Measurements from ENCODE around the gene L3MBTL4. TPM values are rescaled to one million over a fixed set of nuclear protein-coding genes. Genes with fewer than 3 reads are reported as not detected.

Gene L3MBTL4
- total RNA-seq, 2 donors from 2014 or later = 4.6 to 7.2 TPM

DNA sequence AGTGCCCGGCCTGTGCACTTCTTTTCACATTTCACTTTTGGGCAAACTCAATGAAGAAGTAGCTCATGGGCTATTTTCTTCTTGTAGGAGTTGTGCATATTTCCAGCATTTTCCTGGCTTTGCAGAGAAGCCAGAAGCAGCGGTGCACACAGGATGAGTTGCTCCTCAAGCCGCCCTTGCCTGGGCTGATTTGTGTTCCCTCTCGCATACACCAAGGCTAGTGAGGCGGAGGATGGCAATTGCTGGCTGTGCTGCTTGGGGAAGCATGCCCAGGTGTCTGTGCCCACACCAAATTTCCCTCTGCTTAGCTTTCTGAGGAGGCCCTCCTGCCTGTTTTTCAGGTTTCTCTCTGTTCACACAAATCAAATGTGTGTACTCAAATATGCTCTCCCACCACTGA is 434.0 kb downstream of the L3MBTL4 start:
- Histone ChIP-seq H3K4me1 (ENCODE audit: control insufficient read depth, insufficient read depth, low read length) (peaks cover 19% of the 10 kb centered on the region), H3K9ac (ENCODE audit: extremely low read depth, low read length, poor library complexity, severe bottlenecking) (no peak overlapping the region), H3K27me3 (ENCODE audit: control insufficient read depth, insufficient read depth, low read length, poor library complexity, severe bottlenecking) (no peaks in the 10 kb centered on the region), H3K9me3 (ENCODE audit: control insufficient read depth, low read length) (no peaks in the 10 kb centered on the region), H3K27ac (ENCODE audit: low read depth, low read length) (no peak overlapping the region), H3K4me3 (ENCODE audit: low read length) (no peak overlapping the region), H3K36me3 (ENCODE audit: control insufficient read depth, insufficient read depth, low read length) (no peaks in the 10 kb centered on the region)
- 92% methylated on average over 5 of the region's 5 CpGs for WGBS, 2 experiments (ENCODE audit: insufficient coverage in 1 of 2, insufficient read length in 1 of 2)
- no peaks in the 10 kb centered on the region for H3K36me3 Mint-ChIP-seq (ENCODE audit: low read depth)
- no peak overlapping the region for H3K4me3 Mint-ChIP-seq
- TF ChIP-seq, protein P1, sequence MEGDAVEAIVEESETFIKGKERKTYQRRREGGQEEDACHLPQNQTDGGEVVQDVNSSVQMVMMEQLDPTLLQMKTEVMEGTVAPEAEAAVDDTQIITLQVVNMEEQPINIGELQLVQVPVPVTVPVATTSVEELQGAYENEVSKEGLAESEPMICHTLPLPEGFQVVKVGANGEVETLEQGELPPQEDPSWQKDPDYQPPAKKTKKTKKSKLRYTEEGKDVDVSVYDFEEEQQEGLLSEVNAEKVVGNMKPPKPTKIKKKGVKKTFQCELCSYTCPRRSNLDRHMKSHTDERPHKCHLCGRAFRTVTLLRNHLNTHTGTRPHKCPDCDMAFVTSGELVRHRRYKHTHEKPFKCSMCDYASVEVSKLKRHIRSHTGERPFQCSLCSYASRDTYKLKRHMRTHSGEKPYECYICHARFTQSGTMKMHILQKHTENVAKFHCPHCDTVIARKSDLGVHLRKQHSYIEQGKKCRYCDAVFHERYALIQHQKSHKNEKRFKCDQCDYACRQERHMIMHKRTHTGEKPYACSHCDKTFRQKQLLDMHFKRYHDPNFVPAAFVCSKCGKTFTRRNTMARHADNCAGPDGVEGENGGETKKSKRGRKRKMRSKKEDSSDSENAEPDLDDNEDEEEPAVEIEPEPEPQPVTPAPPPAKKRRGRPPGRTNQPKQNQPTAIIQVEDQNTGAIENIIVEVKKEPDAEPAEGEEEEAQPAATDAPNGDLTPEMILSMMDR (conservative IDR thresholded peaks at IDR 0.05) = no peak
- H3K9me3 Mint-ChIP-seq = no peaks in the 10 kb centered on the region
- peaks cover 37% of the 10 kb centered on the region for H3K4me1 Mint-ChIP-seq
- H3K27ac Mint-ChIP-seq = no peak overlapping the region
- H3K27me3 Mint-ChIP-seq (ENCODE audit: insufficient read depth) = peaks cover 2% of the 10 kb centered on the region
- DNase-seq = peak; percentile 43

DNA sequence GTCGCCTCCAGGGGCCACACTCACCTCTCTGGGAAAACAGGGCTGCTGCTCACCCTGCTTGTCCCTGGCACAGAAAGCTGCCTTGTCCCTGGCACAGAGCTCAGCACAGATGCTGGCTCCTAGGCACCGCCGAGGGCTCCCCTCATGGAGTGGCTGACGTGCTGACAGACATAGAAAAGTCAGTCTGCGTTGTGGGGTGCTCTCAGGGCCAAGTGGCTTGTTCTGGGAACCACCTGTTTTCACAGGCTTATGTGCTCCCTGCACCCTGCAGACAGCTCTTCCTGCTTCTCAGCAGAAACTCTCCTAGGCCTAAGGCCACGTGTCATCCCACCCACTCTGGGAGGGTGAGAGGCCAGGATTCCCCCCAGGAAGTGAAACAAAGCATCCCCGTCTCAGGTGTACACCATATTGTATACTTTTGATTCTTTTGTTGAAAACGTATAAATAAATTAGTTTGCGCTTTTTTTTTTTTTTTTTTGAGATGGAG is 434.7 kb downstream of the L3MBTL4 start:
- H3K4me1 ChIP-seq (ENCODE audit: control insufficient read depth, insufficient read depth, low read length) = peaks cover 19% of the 10 kb centered on the region
- H3K27ac ChIP-seq (ENCODE audit: low read depth, low read length) = no peak overlapping the region
- Mint-ChIP-seq H3K36me3 (ENCODE audit: low read depth) (no peaks in the 10 kb centered on the region), H3K27me3 (ENCODE audit: insufficient read depth) (peaks cover 2% of the 10 kb centered on the region), H3K4me3 (no peak overlapping the region), H3K27ac (no peak overlapping the region), H3K4me1 (peaks cover 37% of the 10 kb centered on the region), H3K9me3 (no peaks in the 10 kb centered on the region)
- WGBS, 2 experiments (ENCODE audit: insufficient coverage in 1 of 2, insufficient read length in 1 of 2) = 82 to 86% methylated on average over 7 to 9 of the region's 9 CpGs
- DNase-seq = peak; percentile 62
- H3K27me3 ChIP-seq (ENCODE audit: control insufficient read depth, insufficient read depth, low read length, poor library complexity, severe bottlenecking) = no peaks in the 10 kb centered on the region
- no peaks in the 10 kb centered on the region for H3K36me3 ChIP-seq (ENCODE audit: control insufficient read depth, insufficient read depth, low read length)
- no peak overlapping the region for H3K9ac ChIP-seq (ENCODE audit: extremely low read depth, low read length, poor library complexity, severe bottlenecking)
- no peak overlapping the region for H3K4me3 ChIP-seq (ENCODE audit: low read length)
- TF ChIP-seq, protein P1 (conservative IDR thresholded peaks at IDR 0.05) = no peak
- no peaks in the 10 kb centered on the region for H3K9me3 ChIP-seq (ENCODE audit: control insufficient read depth, low read length)

DNA sequence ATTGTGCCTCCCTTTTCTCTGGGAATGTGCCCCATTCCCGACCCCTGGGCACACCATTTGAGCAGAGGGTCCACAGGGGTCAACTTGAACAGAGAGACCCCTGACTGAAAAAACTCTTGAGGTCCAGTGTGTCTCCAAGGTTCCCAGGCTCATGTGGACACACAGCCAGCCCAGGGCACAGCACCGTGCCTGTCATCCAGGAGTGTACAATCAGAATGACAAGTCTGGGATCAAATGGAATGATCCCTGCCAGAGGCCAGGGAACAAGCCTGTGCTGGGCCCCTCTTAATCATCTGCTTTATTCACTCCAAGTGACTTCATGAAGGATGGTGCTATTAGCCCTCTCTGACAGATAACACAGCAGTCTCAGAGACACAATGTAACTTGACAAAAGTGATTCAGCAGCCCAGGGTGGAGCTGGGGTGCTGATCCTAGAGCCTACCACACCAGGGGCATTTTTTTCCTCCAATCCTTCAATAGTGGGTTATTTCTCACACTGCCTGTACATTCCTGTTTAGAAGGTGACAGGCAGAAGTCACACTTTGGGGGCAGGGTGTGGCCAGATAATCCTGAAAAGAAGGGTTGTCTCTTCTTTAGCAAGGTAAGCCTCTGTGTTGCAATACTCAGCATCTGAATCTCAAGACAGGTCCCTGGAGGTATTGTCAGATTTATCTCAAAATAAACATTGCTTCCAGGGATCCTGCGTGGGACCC is 435.4 kb downstream of the L3MBTL4 start:
- no peaks in the 10 kb centered on the region for H3K9me3 Mint-ChIP-seq
- Histone ChIP-seq H3K36me3 (ENCODE audit: control insufficient read depth, insufficient read depth, low read length) (no peaks in the 10 kb centered on the region), H3K9ac (ENCODE audit: extremely low read depth, low read length, poor library complexity, severe bottlenecking) (no peak overlapping the region), H3K27ac (ENCODE audit: low read depth, low read length) (no peak overlapping the region), H3K27me3 (ENCODE audit: control insufficient read depth, insufficient read depth, low read length, poor library complexity, severe bottlenecking) (no peaks in the 10 kb centered on the region), H3K9me3 (ENCODE audit: control insufficient read depth, low read length) (no peaks in the 10 kb centered on the region), H3K4me1 (ENCODE audit: control insufficient read depth, insufficient read depth, low read length) (peaks cover 19% of the 10 kb centered on the region), H3K4me3 (ENCODE audit: low read length) (no peak overlapping the region)
- no peak overlapping the region for H3K4me3 Mint-ChIP-seq
- DNase-seq = peak; percentile 69
- WGBS, 2 experiments (ENCODE audit: insufficient coverage in 1 of 2, insufficient read length in 1 of 2) = 74 to 90% methylated on average over 2 to 3 of the region's 3 CpGs
- peaks cover 2% of the 10 kb centered on the region for H3K27me3 Mint-ChIP-seq (ENCODE audit: insufficient read depth)
- H3K36me3 Mint-ChIP-seq (ENCODE audit: low read depth) = no peaks in the 10 kb centered on the region
- TF ChIP-seq, protein P1 (conservative IDR thresholded peaks at IDR 0.05) = no peak
- H3K4me1 Mint-ChIP-seq = peaks cover 37% of the 10 kb centered on the region
- H3K27ac Mint-ChIP-seq = no peak overlapping the region
